Brain microvascular endothelial cell (primary cell): ENCODE data around the gene ZNF154.

Experiments
- DNase-seq: peaks from one replicate; pipeline ENCODE4 v3.0.0-alpha.2; 2020
- H3K27ac ChIP-seq: fragments of 250-450 bp; sonication (Bioruptor Pico); 2 replicates; pipeline ENCODE4 v1.5.1; 2020; ENCODE audit warnings: mild to moderate bottlenecking, moderate library complexity
- H3K27me3 ChIP-seq: fragments of 250-450 bp; sonication (Bioruptor Pico); replicated peaks from 2 replicates; pipeline ENCODE4 v1.5.1; 2020; ENCODE audit warnings: mild to moderate bottlenecking
- H3K36me3 ChIP-seq: fragments of 250-450 bp; sonication (Bioruptor Pico); replicated peaks from 2 replicates; pipeline ENCODE4 v1.5.1; 2020; ENCODE audit warnings: mild to moderate bottlenecking
- H3K4me3 ChIP-seq: 2 replicates; pipeline ENCODE4 v1.5.1; 2011; ENCODE audit warnings: low read depth, mild to moderate bottlenecking, control low read depth, low read length, moderate library complexity
- CTCF ChIP-seq: IDR thresholded peaks from 2 replicates; pipeline ENCODE4 v1.5.1; 2011; ENCODE audit warnings: low read depth, mild to moderate bottlenecking, moderate library complexity, low read length, control low read depth, inconsistent platforms; ENCODE audit errors: missing control alignments
- in situ Hi-C: cut with HindIII; loops from 2 replicates; pipeline ENCODE4 v1.10.0; 2017; ENCODE audit warnings: low sequenced_read_pairs, low pct_ligation_motif_present

Gene ZNF154

GRCh38 chr19:57648331-57649003 lies 60.5 kb downstream of the ZNF154 start:
- in situ Hi-C loops: no loop called here
- no peak overlapping the region for H3K4me3 ChIP-seq
- TF ChIP-seq CTCF: no peak

More at GRCh38 chr19:57648331-57649003, 60.5 kb downstream of the ZNF154 start:
- Histone ChIP-seq H3K27me3 (no peaks in the 10 kb centered on the region), H3K36me3 (no peaks in the 10 kb centered on the region), H3K27ac (no peak overlapping the region)
- no peak for DNase-seq
